Measurements from ENCODE around the gene JMY.

DNA sequence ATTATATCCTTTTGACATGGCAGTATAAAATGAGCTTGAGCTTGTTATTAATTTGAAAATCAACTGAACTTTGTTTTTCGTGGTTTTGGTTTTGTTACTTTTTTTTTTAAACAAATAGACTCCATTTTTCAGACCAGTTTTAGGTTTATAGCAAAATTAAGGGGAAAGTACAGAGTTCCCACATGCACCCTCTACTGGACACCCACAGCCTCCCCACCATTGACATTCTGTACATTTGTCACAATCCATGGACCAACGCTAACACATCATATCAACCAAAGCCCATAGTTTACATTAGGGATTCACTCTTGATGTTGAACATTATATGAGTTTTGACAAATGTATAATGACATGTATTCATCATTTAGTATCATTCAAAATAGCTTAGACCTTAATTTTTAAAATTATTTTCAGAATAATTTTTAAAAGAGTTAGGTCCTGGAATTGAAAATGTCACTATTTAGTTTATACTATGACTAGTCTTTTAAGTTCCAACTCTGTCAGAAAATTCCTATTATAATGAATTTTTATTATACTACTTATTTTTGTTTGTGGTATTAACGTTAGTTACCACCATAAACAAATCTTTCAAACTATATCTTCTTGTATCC lies 35.3 kb upstream of the JMY start:
- no peak for TF ChIP-seq POLR2A (IDR thresholded peaks at IDR 0.05)
- no peak for TF ChIP-seq CTCF (IDR thresholded peaks at IDR 0.05)
